ENCODE data around the gene TRIM38. TPM values are rescaled to one million over a fixed set of nuclear protein-coding genes. Genes with fewer than 3 reads are reported as not detected.

Gene TRIM38
- total and polyA plus RNA-seq, 2 donors (not counting 3 experiments of a cell fraction or from before 2014, with no cell fraction given), result 5.1 to 13.2 TPM

- Histone ChIP-seq H3K27me3 (ENCODE audit: control insufficient read depth in 2 of 2, insufficient read depth in 2 of 2, low read length in 2 of 2) (no peaks in the 10 kb centered on the region), H3K79me2 (ENCODE audit: control insufficient read depth, insufficient read depth, low read length) (no peaks in the 10 kb centered on the region), H2AFZ (ENCODE audit: low read depth, low read length) (no peak overlapping the region), H3K36me3 (ENCODE audit: control insufficient read depth in 2 of 2, extremely low read depth in 1 of 2, insufficient read depth in 2 of 2, low read length in 2 of 2) (no peaks in the 10 kb centered on the region), H3K9me3 (replicated peaks; ENCODE audit: control insufficient read depth, insufficient read depth, low read length) (no peaks in the 10 kb centered on the region), H4K20me1 (replicated peaks; ENCODE audit: control insufficient read depth, extremely low read depth, insufficient read depth, low read length) (no peaks in the 10 kb centered on the region), H3K27ac (ENCODE audit: insufficient read depth, low read depth, low read length) (no peak overlapping the region), H3K9me1 (replicated peaks; ENCODE audit: control insufficient read depth, extremely low read depth, insufficient read depth, low read length) (no peaks in the 10 kb centered on the region), H3K9ac (replicated peaks; ENCODE audit: extremely low read depth, insufficient read depth, low read length) (no peak overlapping the region), H3K4me2 (ENCODE audit: insufficient read depth, low read length) (no peak overlapping the region), H3K4me3 (replicated peaks in 1 of 3; ENCODE audit: insufficient read depth in 1 of 3, low read depth in 1 of 3, low read length in 3 of 3) (no peak overlapping the region), H3K4me1 (ENCODE audit: control insufficient read depth, extremely low read depth, insufficient read depth, low read length) (peaks cover 35% of the 10 kb centered on the region)
- POLR2A ChIA-PET, result interaction anchor here (4.2 to 4.8 kb wide), 2 partner anchors 8 to 16 kb away, joined by 33 to 84 read pairs; a partner anchor contains a TSS
- DNase-seq (ENCODE audit: low read depth, low spot score) (no peak), FAIRE-seq (no peak)
- dilution Hi-C loops (cut with MboI; ENCODE audit: extremely low pct_ligation_motif_present, low sequenced_read_pairs) (no loop called here), intact Hi-C loops (cut with micrococcal nuclease) (loop anchor here (5.0 to 10.0 kb wide), 3 partner anchors 525 to 1805 kb away; a partner anchor contains a TSS)
- no TSS peak for BruUV-seq (replicated peaks)
- CTCF ChIA-PET, result no interaction called here
- no peak for TF ChIP-seq MYC (IDR thresholded peaks at IDR 0.05; ENCODE audit: low read depth, low read length)
- TF ChIP-seq, protein P1, sequence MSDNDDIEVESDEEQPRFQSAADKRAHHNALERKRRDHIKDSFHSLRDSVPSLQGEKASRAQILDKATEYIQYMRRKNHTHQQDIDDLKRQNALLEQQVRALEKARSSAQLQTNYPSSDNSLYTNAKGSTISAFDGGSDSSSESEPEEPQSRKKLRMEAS (IDR thresholded peaks at IDR 0.05; ENCODE audit: insufficient read depth, insufficient read length), result no peak
- TF ChIP-seq GATA2 (IDR thresholded peaks at IDR 0.05; ENCODE audit: insufficient read depth, insufficient read length, low read depth, low read length), result no peak
- no peak for TF ChIP-seq EZH2 (IDR thresholded peaks at IDR 0.05; ENCODE audit: borderline replicate concordance, low read depth, low read length, severe bottlenecking)
- TF ChIP-seq, protein P2, sequence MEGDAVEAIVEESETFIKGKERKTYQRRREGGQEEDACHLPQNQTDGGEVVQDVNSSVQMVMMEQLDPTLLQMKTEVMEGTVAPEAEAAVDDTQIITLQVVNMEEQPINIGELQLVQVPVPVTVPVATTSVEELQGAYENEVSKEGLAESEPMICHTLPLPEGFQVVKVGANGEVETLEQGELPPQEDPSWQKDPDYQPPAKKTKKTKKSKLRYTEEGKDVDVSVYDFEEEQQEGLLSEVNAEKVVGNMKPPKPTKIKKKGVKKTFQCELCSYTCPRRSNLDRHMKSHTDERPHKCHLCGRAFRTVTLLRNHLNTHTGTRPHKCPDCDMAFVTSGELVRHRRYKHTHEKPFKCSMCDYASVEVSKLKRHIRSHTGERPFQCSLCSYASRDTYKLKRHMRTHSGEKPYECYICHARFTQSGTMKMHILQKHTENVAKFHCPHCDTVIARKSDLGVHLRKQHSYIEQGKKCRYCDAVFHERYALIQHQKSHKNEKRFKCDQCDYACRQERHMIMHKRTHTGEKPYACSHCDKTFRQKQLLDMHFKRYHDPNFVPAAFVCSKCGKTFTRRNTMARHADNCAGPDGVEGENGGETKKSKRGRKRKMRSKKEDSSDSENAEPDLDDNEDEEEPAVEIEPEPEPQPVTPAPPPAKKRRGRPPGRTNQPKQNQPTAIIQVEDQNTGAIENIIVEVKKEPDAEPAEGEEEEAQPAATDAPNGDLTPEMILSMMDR (IDR thresholded peaks at IDR 0.05; ENCODE audit: extremely low read depth in 1 of 2, insufficient read depth in 1 of 2, low read depth in 1 of 2, low read length in 2 of 2), result no peak
- TF ChIP-seq JUN (IDR thresholded peaks at IDR 0.05; ENCODE audit: borderline replicate concordance, insufficient read depth, insufficient read length, low read depth), result no peak
- TF ChIP-seq POLR2AphosphoS5 (IDR thresholded peaks at IDR 0.05; ENCODE audit: insufficient read depth, low read depth, low read length), result no peak
- TF ChIP-seq POLR2A (IDR thresholded peaks at IDR 0.05; ENCODE audit: low read depth, low read length), result no peak
- no peak for TF ChIP-seq FOS (IDR thresholded peaks at IDR 0.05; ENCODE audit: borderline replicate concordance, insufficient read depth, low read length)
These were observed 66.9 kb downstream of the TRIM38 start for GRCh38 chr6:26029570-26029856.

Measured in endothelial cell of umbilical vein (primary cell).